Measurements from ENCODE around the gene ULK4.

The ULK4 gene

DNA sequence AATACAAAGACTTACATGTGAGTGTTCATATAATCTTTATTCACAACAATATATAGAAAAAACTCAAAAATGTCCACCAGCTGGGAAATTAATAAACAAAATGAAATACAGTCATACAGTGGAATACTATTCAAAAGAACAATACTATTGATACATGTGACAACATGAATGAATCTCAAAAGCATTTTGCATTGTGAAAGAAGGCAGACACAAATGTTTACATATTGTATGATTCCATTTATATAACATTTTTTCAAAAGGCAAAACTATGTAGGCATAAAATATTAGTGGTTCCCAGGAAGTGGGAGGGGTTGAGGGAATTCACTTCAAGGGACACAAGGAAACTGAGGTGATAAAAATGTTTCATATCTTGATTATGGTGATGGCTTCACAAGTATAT, 459.4 kb downstream of the ULK4 start:
- DNase-seq (ENCODE audit: low read depth), result peak; percentile 36
- no peak overlapping the region for H3K4me3 ChIP-seq (replicated peaks; ENCODE audit: low read depth, low read length)
- TF ChIP-seq, protein P1, sequence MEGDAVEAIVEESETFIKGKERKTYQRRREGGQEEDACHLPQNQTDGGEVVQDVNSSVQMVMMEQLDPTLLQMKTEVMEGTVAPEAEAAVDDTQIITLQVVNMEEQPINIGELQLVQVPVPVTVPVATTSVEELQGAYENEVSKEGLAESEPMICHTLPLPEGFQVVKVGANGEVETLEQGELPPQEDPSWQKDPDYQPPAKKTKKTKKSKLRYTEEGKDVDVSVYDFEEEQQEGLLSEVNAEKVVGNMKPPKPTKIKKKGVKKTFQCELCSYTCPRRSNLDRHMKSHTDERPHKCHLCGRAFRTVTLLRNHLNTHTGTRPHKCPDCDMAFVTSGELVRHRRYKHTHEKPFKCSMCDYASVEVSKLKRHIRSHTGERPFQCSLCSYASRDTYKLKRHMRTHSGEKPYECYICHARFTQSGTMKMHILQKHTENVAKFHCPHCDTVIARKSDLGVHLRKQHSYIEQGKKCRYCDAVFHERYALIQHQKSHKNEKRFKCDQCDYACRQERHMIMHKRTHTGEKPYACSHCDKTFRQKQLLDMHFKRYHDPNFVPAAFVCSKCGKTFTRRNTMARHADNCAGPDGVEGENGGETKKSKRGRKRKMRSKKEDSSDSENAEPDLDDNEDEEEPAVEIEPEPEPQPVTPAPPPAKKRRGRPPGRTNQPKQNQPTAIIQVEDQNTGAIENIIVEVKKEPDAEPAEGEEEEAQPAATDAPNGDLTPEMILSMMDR (IDR thresholded peaks at IDR 0.05; ENCODE audit: low read length, missing control alignments), result no peak

DNA sequence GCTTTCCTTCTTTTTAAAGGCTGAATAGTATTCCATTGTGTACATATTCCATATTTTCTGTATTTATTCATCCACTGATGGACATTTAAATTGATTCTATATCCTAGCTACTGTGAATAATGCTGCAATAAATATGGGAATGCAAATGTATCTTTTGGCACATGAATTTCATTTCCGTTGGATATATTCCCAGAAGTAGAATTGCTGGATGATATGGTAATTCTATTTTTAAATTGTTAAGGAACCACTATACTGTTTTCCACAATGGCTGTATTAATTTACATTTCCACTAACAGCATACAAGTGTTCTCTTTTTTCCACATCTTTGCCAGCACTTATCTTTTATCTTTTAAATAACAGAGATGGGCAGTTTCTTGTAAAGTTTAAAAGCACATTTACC, 459.9 kb downstream of the ULK4 start:
- H3K4me3 ChIP-seq (replicated peaks; ENCODE audit: low read depth, low read length), result no peak overlapping the region
- TF ChIP-seq, protein P1 (IDR thresholded peaks at IDR 0.05; ENCODE audit: low read length, missing control alignments), result no peak
- peak; percentile 54 for DNase-seq (ENCODE audit: low read depth)

DNA sequence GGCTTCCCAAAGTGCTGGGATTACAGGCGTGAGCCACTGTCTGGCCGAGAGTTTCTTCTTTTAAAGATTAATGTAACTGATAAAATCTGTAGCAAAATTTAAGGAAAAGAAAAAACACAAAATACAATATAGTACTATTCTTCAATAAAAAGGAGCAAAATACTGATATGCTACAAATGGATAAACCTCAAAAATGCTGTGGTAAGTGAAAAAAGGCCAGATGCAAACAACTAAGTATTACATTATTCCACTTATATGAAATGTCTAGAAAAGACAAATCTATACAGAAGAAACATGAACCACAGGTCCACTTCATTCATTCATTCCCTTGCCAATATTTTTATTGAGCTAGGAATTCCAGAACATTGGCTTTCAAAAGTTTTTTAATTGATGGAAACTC, 463.1 kb downstream of the ULK4 start:
- H3K4me3 ChIP-seq (replicated peaks; ENCODE audit: low read depth, low read length), result no peak overlapping the region
- TF ChIP-seq, protein P1 (IDR thresholded peaks at IDR 0.05; ENCODE audit: low read length, missing control alignments), result no peak
- no peak for DNase-seq (ENCODE audit: low read depth)

DNA sequence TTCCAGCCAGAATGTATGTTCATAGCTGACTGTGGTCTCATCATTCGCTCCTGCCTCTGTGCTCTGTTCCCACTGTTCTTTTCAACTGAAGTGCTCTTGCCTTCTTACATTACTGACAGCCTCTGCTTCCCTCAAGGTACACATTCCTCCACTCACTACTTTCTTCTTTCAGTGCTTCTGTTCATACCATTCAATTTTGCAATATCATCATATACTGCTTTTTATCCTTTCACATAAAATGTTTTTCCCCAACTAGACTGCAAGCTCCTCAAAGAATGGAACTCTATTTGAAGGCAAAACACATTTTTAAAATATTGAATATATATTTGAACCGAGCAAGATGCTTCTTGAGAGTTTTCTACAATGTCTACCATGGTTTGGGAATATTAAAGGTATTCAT, 471.5 kb downstream of the ULK4 start:
- no peak for DNase-seq (ENCODE audit: low read depth)
- H3K4me3 ChIP-seq (replicated peaks; ENCODE audit: low read depth, low read length), result no peak overlapping the region
- TF ChIP-seq, protein P1 (IDR thresholded peaks at IDR 0.05; ENCODE audit: low read length, missing control alignments), result no peak

DNA sequence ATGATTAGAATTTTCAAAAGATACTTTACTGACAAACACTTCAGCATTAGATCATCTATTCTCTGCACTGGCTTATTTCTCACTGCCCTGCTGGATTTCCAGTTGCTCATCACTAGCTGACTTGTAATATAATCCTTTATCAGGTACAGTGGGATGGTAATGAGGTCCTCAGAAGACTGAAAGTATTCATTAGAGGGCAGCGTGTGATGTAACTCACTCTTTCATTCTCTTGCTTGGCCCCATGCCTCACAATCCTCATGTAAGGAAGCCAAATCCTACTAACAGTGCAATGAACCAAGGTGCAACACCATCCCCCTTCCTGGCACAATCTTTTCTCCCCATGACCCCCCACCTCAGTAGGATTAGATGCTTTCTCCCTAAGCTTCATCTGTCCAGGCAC, 472.7 kb downstream of the ULK4 start:
- TF ChIP-seq, protein P1 (IDR thresholded peaks at IDR 0.05; ENCODE audit: low read length, missing control alignments), result no peak
- no peak overlapping the region for H3K4me3 ChIP-seq (replicated peaks; ENCODE audit: low read depth, low read length)
- no peak for DNase-seq (ENCODE audit: low read depth)

DNA sequence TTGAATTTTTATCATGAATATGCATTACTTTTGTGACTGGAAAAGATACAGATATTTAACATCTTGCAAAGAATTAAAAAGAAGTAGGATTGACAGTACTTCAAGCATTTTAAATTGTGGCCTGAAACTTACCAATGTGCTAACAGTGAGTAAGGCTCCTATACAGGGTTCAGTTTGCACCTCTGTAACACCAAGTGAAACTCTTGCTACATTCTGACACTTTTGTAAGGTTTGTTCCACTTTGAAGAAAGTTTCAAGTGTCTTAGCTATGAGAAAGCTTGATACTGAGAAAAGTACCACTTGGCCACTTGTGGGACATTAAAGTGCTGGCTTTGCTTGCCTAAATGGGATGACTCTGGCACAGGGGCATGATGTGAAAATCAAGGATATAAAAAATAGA, 473.4 kb downstream of the ULK4 start:
- no peak for DNase-seq (ENCODE audit: low read depth)
- TF ChIP-seq, protein P1 (IDR thresholded peaks at IDR 0.05; ENCODE audit: low read length, missing control alignments), result no peak
- no peak overlapping the region for H3K4me3 ChIP-seq (replicated peaks; ENCODE audit: low read depth, low read length)

DNA sequence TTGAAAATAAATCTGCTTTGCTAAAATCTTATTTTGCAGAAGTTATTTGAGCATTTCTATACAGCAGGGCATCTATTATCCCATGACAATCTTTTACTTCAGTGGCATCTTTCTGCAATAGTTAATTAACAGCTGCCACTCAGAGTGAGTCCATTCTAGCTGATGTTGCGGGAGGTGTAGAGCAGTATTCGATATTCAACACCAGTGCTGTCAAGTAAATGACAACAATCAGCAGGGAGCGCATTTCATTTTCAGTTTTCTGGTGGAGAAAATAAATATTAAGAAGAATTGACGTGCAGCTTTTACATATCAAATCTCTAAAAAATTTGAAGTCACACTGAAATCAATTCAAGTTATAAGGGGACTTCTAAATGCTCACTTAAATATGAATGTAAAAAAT, 476.4 kb downstream of the ULK4 start:
- H3K4me3 ChIP-seq (replicated peaks; ENCODE audit: low read depth, low read length), result no peak overlapping the region
- no peak for DNase-seq (ENCODE audit: low read depth)
- TF ChIP-seq, protein P1 (IDR thresholded peaks at IDR 0.05; ENCODE audit: low read length, missing control alignments), result no peak
